D721Med (cell line): ENCODE measurements around the gene LETM1.
A peak's percentile ranks its signal among the peaks of the same experiment; 100 is the strongest.

Source experiments
- DNase-seq: peaks from one replicate; pipeline ENCODE4 v3.0.0; 2011; ENCODE audit warnings: low spot score; ENCODE audit not compliant: insufficient read length
- FAIRE-seq: peaks from 2 replicates; lab custom pipeline; 2011; peaks lifted over from hg19 to GRCh38; lab: Jason Lieb, UNC
- CTCF ChIP-seq: IDR thresholded peaks from 2 replicates; pipeline ENCODE4 v1.5.1; 2012; ENCODE audit warnings: mild to moderate bottlenecking, control low read depth; ENCODE audit not compliant: insufficient read depth; ENCODE audit errors: missing control alignments

LETM1 gene

GRCh38 chr4:1819816-1820215 is 36.1 kb downstream of the LETM1 start:
- DNase-seq, result no peak
- no peak for TF ChIP-seq CTCF
- FAIRE-seq, result no peak

GRCh38 chr4:1819284-1819683 is 36.7 kb downstream of the LETM1 start:
- FAIRE-seq, result no peak
- TF ChIP-seq CTCF, result no peak
- DNase-seq, result no peak

DNA sequence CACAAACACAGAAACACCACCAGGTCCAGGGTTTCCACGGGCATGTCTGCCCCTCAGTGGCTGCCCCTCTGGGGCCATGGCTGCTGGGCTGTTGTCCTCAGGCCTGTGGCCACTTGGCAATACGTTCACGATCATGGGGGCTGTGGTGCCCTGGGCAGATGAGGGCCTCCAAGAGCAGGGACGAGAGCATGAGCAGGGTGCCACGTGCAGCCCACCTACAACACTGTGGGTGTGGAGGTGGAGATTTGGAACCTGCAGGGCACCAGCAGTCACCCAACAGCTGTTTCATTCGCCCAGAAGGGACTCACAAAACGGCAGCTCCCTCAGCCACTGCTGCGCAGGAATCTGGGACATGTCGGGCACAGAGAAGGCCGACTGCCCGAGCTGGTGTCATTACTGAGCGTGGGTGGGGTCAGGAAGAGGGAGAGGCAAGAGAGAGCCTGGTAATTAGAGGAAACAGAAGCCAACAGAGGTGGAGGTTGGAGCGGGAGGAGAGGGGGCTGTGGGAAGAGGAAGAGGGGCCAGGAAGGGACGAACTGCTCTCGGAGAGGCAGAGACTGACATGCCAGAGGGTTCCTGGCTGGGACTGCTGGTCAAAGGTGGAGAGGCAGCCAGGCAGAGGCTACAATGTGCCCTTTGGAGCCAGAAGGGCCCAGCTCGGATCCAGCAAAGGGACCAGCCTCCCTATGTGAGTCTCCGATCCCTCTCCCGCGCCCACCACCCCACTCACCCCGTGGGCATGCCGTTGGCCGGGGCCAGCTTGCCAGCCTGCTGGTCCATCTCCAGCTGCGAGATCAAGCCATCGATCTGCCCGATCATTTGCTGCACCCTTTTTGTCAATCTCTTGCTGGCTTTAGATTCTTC is 39.7 kb downstream of the LETM1 start:
- DNase-seq (no peak), FAIRE-seq (no peak)
- no peak for TF ChIP-seq CTCF

- TF ChIP-seq CTCF, result no peak
- FAIRE-seq, result no peak
- no peak for DNase-seq
Observed at GRCh38 chr4:1815096-1815996, 40.6 kb downstream of the LETM1 start.

DNA sequence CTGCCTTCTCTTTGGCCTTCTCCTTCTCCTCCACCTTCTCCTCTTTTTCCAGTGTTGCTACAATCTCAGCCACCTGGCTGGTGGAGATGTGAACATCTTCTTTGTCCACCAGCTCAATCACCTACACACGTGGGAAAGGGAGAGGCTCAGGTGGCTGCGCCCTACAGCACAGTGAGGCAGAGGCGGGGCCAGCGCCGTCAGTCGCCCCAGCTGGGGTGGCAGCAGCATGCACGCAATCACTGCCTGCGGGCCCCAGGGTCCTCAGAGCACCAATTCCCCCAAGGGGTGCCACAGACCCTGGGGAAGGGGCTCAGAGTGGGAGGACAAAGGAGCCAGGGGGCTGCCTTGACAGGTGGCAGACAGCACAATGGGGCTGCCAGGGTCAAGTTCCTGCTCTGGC is 41.5 kb downstream of the LETM1 start:
- FAIRE-seq (no peak), DNase-seq (no peak)
- TF ChIP-seq CTCF, result no peak

GRCh38 chr4:1813915-1814314 is 42.0 kb downstream of the LETM1 start:
- DNase-seq (no peak), FAIRE-seq (no peak)
- peak; percentile 15 for TF ChIP-seq CTCF
